OCI-M1 (cell line): ENCODE measurements around the gene ALDH1A3.

Source experiments
- DNase-seq: peaks from one replicate; lab custom pipeline; 2025; lab: John Stamatoyannopoulos, UW

The ALDH1A3 gene

GRCh38 chr15:100859970-100860828 lies 19.4 kb upstream of the ALDH1A3 start:
- no peak for DNase-seq

- DNase-seq = no peak
Observed at GRCh38 chr15:100860829-100861510, 18.7 kb upstream of the ALDH1A3 start.

- DNase-seq = no peak
Observed at GRCh38 chr15:100861511-100861991, 18.1 kb upstream of the ALDH1A3 start.

- DNase-seq = no peak
Observed at GRCh38 chr15:100862162-100862561, 17.5 kb upstream of the ALDH1A3 start.

- DNase-seq = no peak
Observed at GRCh38 chr15:100863075-100863795, 16.4 kb upstream of the ALDH1A3 start.

GRCh38 chr15:100863796-100864267 lies 15.8 kb upstream of the ALDH1A3 start:
- no peak for DNase-seq

GRCh38 chr15:100866386-100867330 lies 13.0 kb upstream of the ALDH1A3 start:
- DNase-seq = no peak

- no peak for DNase-seq
Observed at GRCh38 chr15:100867433-100867832, 12.2 kb upstream of the ALDH1A3 start.

GRCh38 chr15:100869151-100869999 lies 10.3 kb upstream of the ALDH1A3 start:
- peak; percentile 18 for DNase-seq

- peak; percentile 75 for DNase-seq
Observed at GRCh38 chr15:100873029-100873677, 6.5 kb upstream of the ALDH1A3 start.

GRCh38 chr15:100875495-100875894 lies 4.1 kb upstream of the ALDH1A3 start:
- DNase-seq = no peak

- DNase-seq = no peak
Observed at GRCh38 chr15:100875976-100876375, 3.7 kb upstream of the ALDH1A3 start.

- no peak for DNase-seq
Observed at GRCh38 chr15:100877551-100877950, 2.1 kb upstream of the ALDH1A3 start.

- no peak for DNase-seq
Observed at GRCh38 chr15:100878130-100878529, 1.5 kb upstream of the ALDH1A3 start.

- no peak for DNase-seq
Observed at GRCh38 chr15:100878648-100879047, 983 bp upstream of the ALDH1A3 start.

GRCh38 chr15:100879061-100879463 lies 569 bp upstream of the ALDH1A3 start:
- DNase-seq = no peak

- DNase-seq = no peak
Observed at GRCh38 chr15:100880139-100880896, 687 bp downstream of the ALDH1A3 start.

GRCh38 chr15:100880897-100881242 lies 1.2 kb downstream of the ALDH1A3 start:
- no peak for DNase-seq
